SK-N-SH (cell line): Measurements from ENCODE around the gene PCDHB14. TPM values are rescaled to one million over a fixed set of nuclear protein-coding genes. Genes with fewer than 3 reads are reported as not detected.
"Not testable (repeated sequence)": the region's sequence is repeated elsewhere in the genome, so short reads cannot be mapped to it uniquely, and the experiment has no call there.

Source experiments
- CTCF ChIA-PET: fragments of 300-600, 350-600 bp; formaldehyde crosslinking; extraction: SDS; loops from one replicate; lab custom pipeline; 2021; lab: Yijun Ruan, JAX
- POLR2A ChIA-PET: fragments of 350-600 bp; sonication (Branson Sonifier 250); formaldehyde crosslinking; extraction: SDS; loops from one replicate; lab custom pipeline; 2020; ENCODE audit warnings: antibody characterized with exemption, inconsistent platforms; lab: Yijun Ruan, JAX
- DNase-seq: peaks from one replicate; pipeline ENCODE4 v3.0.0; 2012
- H2AFZ ChIP-seq: fragments of 200-600 bp; sonication (generic); 2 replicates; pipeline ENCODE4 v1.8.1; 2016; ENCODE audit warnings: antibody characterized with exemption, mild to moderate bottlenecking, low read depth
- H3F3A ChIP-seq: fragments of 200-600 bp; sonication (generic); replicated peaks from 2 replicates; pipeline ENCODE3; 2016; ENCODE audit warnings: antibody characterized with exemption, mild to moderate bottlenecking; ENCODE audit not compliant: insufficient read depth
- H3K27ac ChIP-seq, 2 experiments: fragments of 200-500 bp in 1 of 2; fragments of 200-600 bp in 1 of 2; sonication (Bioruptor generic) in 1 of 2; sonication (generic), shearing (Covaris generic) in 1 of 2; 2 replicates each; pipeline versions ENCODE4 v1.5.1 to v1.6.1; 2014 to 2016; ENCODE audit warnings: low read depth in 2 of 2, inconsistent platforms in 1 of 2, low read length in 1 of 2, mild to moderate bottlenecking in 1 of 2, mixed read lengths in 1 of 2
- H3K27me3 ChIP-seq: fragments of 200-600 bp; sonication (generic), shearing (Covaris generic); 2 replicates; pipeline ENCODE4 v1.6.1; 2016; ENCODE audit warnings: mixed run types; ENCODE audit not compliant: insufficient read depth
- H3K36me3 ChIP-seq, 2 experiments: fragments of 200-500 bp in 1 of 2; fragments of 200-600 bp in 1 of 2; sonication (Bioruptor generic) in 1 of 2; sonication (generic) in 1 of 2; replicated peaks in 1 of 2; 2 replicates each; pipeline versions ENCODE3 to v1.5.1; 2014 to 2016; ENCODE audit warnings: low read length in 1 of 2, mild to moderate bottlenecking in 1 of 2; ENCODE audit not compliant: insufficient read depth in 2 of 2, control insufficient read depth in 1 of 2
- H3K4me1 ChIP-seq, 2 experiments: fragments of 200-500 bp in 1 of 2; fragments of 200-600 bp in 1 of 2; sonication (Bioruptor generic) in 1 of 2; sonication (generic), shearing (Covaris generic) in 1 of 2; 2 replicates each; pipeline versions ENCODE4 v1.5.1 to v1.6.1; 2014 to 2016; ENCODE audit warnings: low read depth in 1 of 2, low read length in 1 of 2, mixed run types in 1 of 2; ENCODE audit not compliant: insufficient read depth in 2 of 2, control insufficient read depth in 1 of 2
- H3K4me2 ChIP-seq: fragments of 200-600 bp; sonication (generic), shearing (Covaris generic); 2 replicates; pipeline ENCODE4 v1.6.1; 2017; ENCODE audit warnings: mixed run types
- H3K4me3 ChIP-seq, 2 experiments: fragments of 200-500 bp in 1 of 2; fragments of 200-600 bp in 1 of 2; sonication (Bioruptor generic) in 1 of 2; sonication (generic), shearing (Covaris generic) in 1 of 2; 2 replicates each; pipeline versions ENCODE4 v1.5.1 to v1.8.1; 2014 to 2016; ENCODE audit warnings: low read depth in 2 of 2, inconsistent platforms in 1 of 2, low read length in 1 of 2, mild to moderate bottlenecking in 1 of 2, mixed read lengths in 1 of 2, moderate library complexity in 1 of 2
- H3K79me2 ChIP-seq: fragments of 200-600 bp; sonication (generic); 2 replicates; pipeline ENCODE4 v1.8.1; 2017; ENCODE audit warnings: mild to moderate bottlenecking; ENCODE audit not compliant: insufficient read depth
- H3K9ac ChIP-seq: fragments of 200-600 bp; sonication (generic); 2 replicates; pipeline ENCODE4 v1.6.1; 2017; ENCODE audit warnings: mixed run types
- H3K9me2 ChIP-seq: fragments of 200-600 bp; sonication (generic); 2 replicates; pipeline ENCODE4 v1.6.1; 2017; ENCODE audit warnings: mixed run types
- H3K9me3 ChIP-seq: fragments of 200-600 bp; sonication (generic); 2 replicates; pipeline ENCODE4 v1.6.1; 2017; ENCODE audit warnings: mixed run types, mild to moderate bottlenecking, moderate library complexity
- H4K20me1 ChIP-seq: fragments of 200-600 bp; sonication (generic); 2 replicates; pipeline ENCODE4 v1.6.1; 2017; ENCODE audit warnings: mild to moderate bottlenecking, mixed run types; ENCODE audit not compliant: insufficient read depth
- CTCF ChIP-seq: fragments of 200-600 bp; sonication (generic); IDR thresholded peaks from 2 replicates; pipeline ENCODE4 v1.6.1; 2017; ENCODE audit warnings: antibody characterized with exemption, mild to moderate bottlenecking, moderate library complexity
- WGBS: methylation state at CpG from one replicate; pipeline ENCODE4 v1.1.6; 2017; ENCODE audit warnings: low lambda C conversion rate; 5-methylcytosine and 5-hydroxymethylcytosine counted together
- polyA plus RNA-seq, 3 experiments: library from polyadenylated mRNA; depleted of rRNA; stranded (reverse); fragments of >200 nt; gene quantifications; 2 replicates each; pipeline ENCODE4 v1.2.3, GENCODE V29; 2012

Gene PCDHB14
- polyA plus RNA-seq, 1 of the 3 experiments (the other 2 are of a cell fraction): 9.7 TPM

GRCh38 chr5:141213656-141214339, 9.3 kb upstream of the PCDHB14 start, which contains the start of gene PCDHB13:
TSS of gene PCDHB13 (plus strand) at chr5:141213919. CDS start at chr5:141214124, 205 bp downstream.
- H3K4me3 ChIP-seq, DNase-seq, H3K36me3 ChIP-seq, POLR2A ChIA-PET, H3K4me2 ChIP-seq: not testable (repeated sequence)
- CTCF ChIA-PET: interaction anchor here (1.4 kb wide), 1 partner anchor 10 kb away, joined by 5 read pairs; the partner anchor contains the start of gene PCDHB14
- TF ChIP-seq CTCF: peak; percentile 17; the same call in 1 of the 2 replicates
- TF ChIP-seq, all 33 proteins: peak for 1; not testable (repeated sequence) for 32
- H3K27me3 ChIP-seq, H4K20me1 ChIP-seq, H3K9me2 ChIP-seq, H3K9me3 ChIP-seq, H3K9ac ChIP-seq, H3K79me2 ChIP-seq, H3F3A ChIP-seq, H3K4me1 ChIP-seq, H2AFZ ChIP-seq, H3K27ac ChIP-seq: not testable (repeated sequence)
- WGBS: 45% methylated on average over 11 of the region's 18 CpGs

- H3K27me3 ChIP-seq, H3K79me2 ChIP-seq, H4K20me1 ChIP-seq, H3K9ac ChIP-seq, H3K4me2 ChIP-seq, H3K9me2 ChIP-seq, H3K9me3 ChIP-seq, H3K4me3 ChIP-seq, CTCF ChIA-PET, POLR2A ChIA-PET, H3F3A ChIP-seq, H3K4me1 ChIP-seq, H2AFZ ChIP-seq, H3K36me3 ChIP-seq, DNase-seq, H3K27ac ChIP-seq: not testable (repeated sequence)
- WGBS: 60% methylated on average over 7 of the region's 12 CpGs
Measured at GRCh38 chr5:141214583-141214982, 8.6 kb upstream of the PCDHB14 start.

GRCh38 chr5:141215504-141215903, 7.6 kb upstream of the PCDHB14 start:
- H3K4me1 ChIP-seq, H3K9me3 ChIP-seq, H3K9ac ChIP-seq, H3K79me2 ChIP-seq, H3K36me3 ChIP-seq, H3K27ac ChIP-seq, H3F3A ChIP-seq, H3K9me2 ChIP-seq, H2AFZ ChIP-seq, DNase-seq, H3K27me3 ChIP-seq, H3K4me2 ChIP-seq, H4K20me1 ChIP-seq, H3K4me3 ChIP-seq, POLR2A ChIA-PET: not testable (repeated sequence)
- 72% methylated on average over 12 of the region's 40 CpGs for WGBS
- CTCF ChIA-PET: interaction anchor here (1.4 kb wide), 1 partner anchor 349 kb away, joined by 4 read pairs; no protein-coding TSS in a partner anchor

GRCh38 chr5:141216035-141216434, 7.1 kb upstream of the PCDHB14 start:
- H3K9me2 ChIP-seq, H3K4me2 ChIP-seq, H3K9ac ChIP-seq, H3K36me3 ChIP-seq, DNase-seq, H3K27ac ChIP-seq, H3K79me2 ChIP-seq, H3K27me3 ChIP-seq, H2AFZ ChIP-seq, H3K9me3 ChIP-seq, H4K20me1 ChIP-seq, H3K4me3 ChIP-seq, H3K4me1 ChIP-seq, POLR2A ChIA-PET, H3F3A ChIP-seq: not testable (repeated sequence)
- WGBS: 56% methylated on average over 17 of the region's 26 CpGs
- CTCF ChIA-PET: interaction anchor here (1.3 to 1.6 kb wide), 3 partner anchors 341 to 352 kb away, joined by 4 to 6 read pairs (median 5); no protein-coding TSS in a partner anchor

GRCh38 chr5:141224844-141225243, 1.7 kb downstream of the PCDHB14 start:
- H3K9me3 ChIP-seq, H4K20me1 ChIP-seq, H2AFZ ChIP-seq, H3K36me3 ChIP-seq, H3K9me2 ChIP-seq, H3K4me1 ChIP-seq, H3K4me2 ChIP-seq, H3K4me3 ChIP-seq, DNase-seq, POLR2A ChIA-PET, H3K79me2 ChIP-seq, H3F3A ChIP-seq, H3K27me3 ChIP-seq, H3K27ac ChIP-seq, H3K9ac ChIP-seq: not testable (repeated sequence)
- WGBS: 96% methylated on average over 22 of the region's 40 CpGs
- CTCF ChIA-PET: interaction anchor here (2.1 to 4.0 kb wide), 2 partner anchors 9 to 339 kb away, joined by 21 to 43 read pairs; no protein-coding TSS in a partner anchor
